H54 (cell line): ENCODE measurements around the gene ZIC4.

Experiments
- DNase-seq: peaks from one replicate; pipeline ENCODE4 v3.0.0; 2011; ENCODE audit warnings: low spot score, mixed read lengths; ENCODE audit not compliant: insufficient read length
- FAIRE-seq: peaks from 3 replicates; lab custom pipeline; 2011; peaks lifted over from hg19 to GRCh38; lab: Jason Lieb, UNC
- POLR2A ChIP-seq: IDR thresholded peaks from 2 replicates; pipeline ENCODE4 v1.6.1; 2011; ENCODE audit warnings: low read depth, mild to moderate bottlenecking, low read length

Gene ZIC4

DNA sequence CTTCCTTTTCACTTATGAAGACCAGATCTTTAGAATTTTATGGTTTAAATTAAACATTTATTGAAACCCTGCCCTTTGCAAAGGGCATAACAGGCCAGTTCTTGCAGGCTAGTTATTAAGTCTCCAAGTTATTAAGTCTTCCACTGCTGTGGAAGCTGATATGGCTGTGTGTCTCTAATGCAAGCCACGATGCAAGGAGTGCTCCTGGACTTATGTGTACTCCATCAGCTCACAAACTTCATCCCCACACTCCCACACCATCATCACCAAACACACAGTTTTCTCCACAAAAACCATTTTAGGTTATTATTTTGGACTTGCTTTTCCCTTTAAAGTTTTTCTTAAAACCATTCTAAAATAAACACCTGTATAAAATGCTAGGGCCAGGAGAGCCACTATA lies 62.4 kb downstream of the ZIC4 start:
- FAIRE-seq (no peak), DNase-seq (no peak)
- no peak for TF ChIP-seq POLR2A

DNA sequence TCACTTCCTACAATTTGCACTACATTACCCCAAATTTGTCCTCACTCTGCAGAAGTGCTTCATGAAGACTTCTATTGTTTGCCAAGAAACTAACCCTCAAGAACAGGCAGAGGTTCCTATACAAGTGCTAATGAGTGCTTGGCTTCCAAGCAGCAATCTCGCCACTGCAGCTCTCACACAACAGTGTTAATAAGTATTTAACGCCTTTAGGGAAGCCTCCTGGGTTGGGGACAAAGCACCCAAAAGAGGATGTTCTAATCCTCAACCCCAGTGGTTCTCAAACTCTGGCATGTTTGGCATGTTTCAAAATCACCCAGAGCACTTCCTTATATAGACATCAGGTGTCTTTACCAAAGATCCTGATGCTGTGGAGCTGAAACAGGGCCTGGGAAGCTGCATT lies 64.6 kb downstream of the ZIC4 start:
- DNase-seq (no peak), FAIRE-seq (no peak)
- TF ChIP-seq POLR2A, result no peak

DNA sequence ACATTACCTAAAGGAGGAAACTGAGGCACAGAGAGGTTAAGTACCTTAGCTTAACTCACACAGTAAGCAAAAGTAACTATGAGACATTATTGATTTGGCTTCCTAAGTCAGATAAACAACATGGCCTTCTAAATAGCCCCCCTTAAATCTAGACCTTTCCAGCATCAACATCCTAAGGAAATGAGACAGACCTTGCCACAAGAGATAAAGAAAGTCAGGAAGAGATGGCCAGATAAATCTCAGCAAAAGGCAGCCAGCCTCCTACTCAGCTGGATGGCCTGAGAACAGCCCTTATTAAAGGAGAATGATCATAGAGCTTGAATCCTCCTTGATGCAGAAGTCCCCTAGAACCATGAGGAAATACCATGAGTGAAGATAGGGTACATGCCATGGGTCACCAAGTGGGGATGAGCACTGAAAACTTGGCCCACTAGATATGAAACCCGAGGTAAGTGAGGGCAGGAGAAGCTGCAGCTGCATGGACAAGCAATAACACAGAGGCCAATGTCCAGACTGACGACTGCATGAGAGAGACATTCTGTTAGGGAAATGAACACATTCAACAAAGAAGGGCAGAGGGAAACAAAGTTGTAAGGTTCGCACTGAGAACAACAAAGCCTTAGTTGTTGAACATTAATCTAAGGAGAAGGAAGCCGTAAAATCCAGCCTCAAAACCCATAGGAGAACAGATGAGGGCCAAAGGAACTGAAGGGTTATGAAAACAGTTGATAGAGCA lies 69.6 kb downstream of the ZIC4 start:
- no peak for TF ChIP-seq POLR2A
- DNase-seq (no peak), FAIRE-seq (no peak)
